K562 (cell line): ENCODE measurements around the gene IRF1. TPM values are rescaled to one million over a fixed set of nuclear protein-coding genes. Genes with fewer than 3 reads are reported as not detected.

Experiments
- ATF7 ChIP-seq: fragments of 450-650 bp; IDR thresholded peaks from 2 replicates; pipeline ENCODE4 v1.7.1; 2014; ENCODE audit warnings: mild to moderate bottlenecking, moderate library complexity
- CBX8 ChIP-seq: fragments of 200-600 bp; sonication (generic); IDR thresholded peaks from 2 replicates; pipeline ENCODE4 v1.6.1; 2012; ENCODE audit warnings: borderline replicate concordance, mixed run types, low read depth, mild to moderate bottlenecking, moderate library complexity, mixed read lengths, low read length, control low read depth, inconsistent platforms; ENCODE audit not compliant: poor library complexity, severe bottlenecking; ENCODE audit errors: extremely low read depth
- DIDO1 ChIP-seq: fragments of 450-650 bp; IDR thresholded peaks from 2 replicates; pipeline ENCODE4 v1.6.1; 2016; ENCODE audit warnings: low read depth, missing biosample characterization, missing genetic modification characterization
- ELF2 ChIP-seq: fragments of 250-450 bp; sonication (Bioruptor Pico); IDR thresholded peaks from 2 replicates; pipeline ENCODE4 v1.5.0; 2021; ENCODE audit warnings: mild to moderate bottlenecking
- ETV6 ChIP-seq, 3 experiments: fragments of 150-350 bp in 1 of 3; sonication (generic) in 1 of 3; formaldehyde crosslinking in 1 of 3; IDR thresholded peaks; 2 replicates each; pipeline versions ENCODE4 v1.6.1 to v1.8.0; 2014 to 2022; ENCODE audit warnings: borderline replicate concordance in 2 of 3, low read depth in 2 of 3, antibody characterized with exemption in 1 of 3, low read length in 1 of 3, mild to moderate bottlenecking in 1 of 3, missing genetic modification reagents in 1 of 3
- PHF20 ChIP-seq: fragments of 450-650 bp; IDR thresholded peaks from 2 replicates; pipeline ENCODE4 v1.6.1; 2018; ENCODE audit not compliant: partially characterized antibody
- RBM14 ChIP-seq: fragments of 200-400 bp; formaldehyde crosslinking; IDR thresholded peaks from 2 replicates; pipeline ENCODE4 v1.6.1; 2018; ENCODE audit warnings: low read depth, mild to moderate bottlenecking, low read length, moderate library complexity, borderline replicate concordance; ENCODE audit not compliant: insufficient read depth
- ZNF41 ChIP-seq: fragments of 250-450 bp; sonication (Bioruptor Pico); conservative IDR thresholded peaks from 2 replicates; pipeline ENCODE4 v1.4.0; 2020; ENCODE audit warnings: mild to moderate bottlenecking
- ZNF583 ChIP-seq: fragments of 250-450 bp; sonication (Bioruptor Pico); IDR thresholded peaks from 2 replicates; pipeline ENCODE4 v1.4.0; 2020
- polyA plus RNA-seq, 8 experiments: library from polyadenylated mRNA; depleted of rRNA in 4 of 8; stranded (reverse) in 5 of 8; unstranded in 3 of 8; fragments of >200 nt; fragmentation: Nextera tagmentation in 2 of 8; fragmentation: Illumina TruSeq in 1 of 8; extraction: Ambion mirVana in 2 of 8; extraction: Trizol in 1 of 8; gene quantifications; 2 replicates each; pipeline versions ENCODE4 v1.2.1 to v1.2.3, GENCODE V29; 2011 to 2014; ENCODE audit warnings: inconsistent platforms in 1 of 8, missing spikeins in 1 of 8
- total RNA-seq, 7 experiments: library from RNA; depleted of rRNA in 6 of 7; stranded (reverse); fragments of >200 nt in 6 of 7; fragmentation: Illumina TruSeq in 2 of 7; extraction: Trizol in 2 of 7; gene quantifications; 2 replicates each; pipeline versions ENCODE4 v1.2.1 to v1.2.3, GENCODE V29; 2011 to 2021; ENCODE audit warnings: low replicate concordance in 1 of 7
- TF ChIP-seq, protein P1 (sequence below), 2 experiments: fragments of 150-350 bp in 1 of 2; IDR thresholded peaks; 2 replicates each; pipeline ENCODE4 v1.6.1; 2012 to 2016; ENCODE audit warnings: low read depth in 2 of 2, low read length in 2 of 2, mild to moderate bottlenecking in 1 of 2, moderate library complexity in 1 of 2
- TF ChIP-seq, protein P2 (sequence below): conservative IDR thresholded peaks from 2 replicates; pipeline ENCODE4 v1.6.1; 2011; ENCODE audit warnings: low read depth, mild to moderate bottlenecking, low read length; ENCODE audit not compliant: control insufficient read depth
- TF ChIP-seq, protein P3 (sequence below): fragments of 450-650 bp; IDR thresholded peaks from 2 replicates; pipeline ENCODE4 v1.6.1; 2016; ENCODE audit warnings: low read depth

The IRF1 gene
- total and polyA plus RNA-seq, 9 of the 15 experiments (the other 6 are each of a cell fraction or from before 2014, with no cell fraction given) = 1.1 to 12.3 (median 5.9) TPM

DNA sequence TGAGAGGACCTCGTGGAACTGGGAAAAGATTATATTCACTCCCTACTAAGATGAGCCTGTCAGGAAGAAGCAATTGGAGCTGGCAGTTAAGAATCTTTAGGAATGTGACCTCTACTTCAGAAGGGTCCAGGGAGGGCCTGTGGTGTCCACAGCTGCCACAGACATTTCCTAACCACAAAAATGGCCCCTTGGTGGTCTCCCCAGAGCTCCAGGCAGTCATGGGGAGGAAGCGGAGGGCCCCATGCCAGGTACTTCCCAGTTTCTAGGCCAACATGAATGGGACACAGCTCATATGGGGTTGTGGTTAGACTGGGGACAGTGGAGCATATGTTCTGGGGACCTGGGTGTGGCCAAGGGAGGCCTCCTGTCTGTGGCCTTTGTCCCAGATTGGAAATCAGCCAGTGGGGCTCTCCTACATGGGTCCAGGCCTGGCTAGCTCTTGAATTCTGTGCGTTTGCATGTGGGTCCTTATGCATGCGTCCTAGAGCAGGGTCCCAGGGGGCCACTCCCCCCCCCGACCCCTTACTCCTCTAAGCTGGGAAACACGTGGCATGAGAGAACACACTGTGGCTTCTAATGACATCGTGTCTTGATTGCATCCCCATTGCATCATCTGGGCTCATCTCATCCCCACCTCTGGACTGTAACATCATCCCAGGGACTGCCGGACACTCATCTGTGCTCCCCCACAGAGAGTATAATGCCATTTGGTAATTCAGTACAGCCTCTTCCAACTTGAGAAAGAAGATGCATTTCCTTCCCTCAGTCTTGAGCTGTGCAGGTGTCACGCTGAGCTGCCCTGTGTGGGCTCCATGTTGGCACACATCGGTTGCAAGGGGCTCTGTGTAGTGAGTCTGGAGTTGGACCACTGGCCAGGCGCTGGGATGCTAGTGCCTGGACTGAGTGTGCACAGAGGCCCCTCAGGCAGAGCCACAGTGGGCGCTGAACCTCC, 31.3 kb downstream of the IRF1 start (continued):
- TF ChIP-seq, protein P1, sequence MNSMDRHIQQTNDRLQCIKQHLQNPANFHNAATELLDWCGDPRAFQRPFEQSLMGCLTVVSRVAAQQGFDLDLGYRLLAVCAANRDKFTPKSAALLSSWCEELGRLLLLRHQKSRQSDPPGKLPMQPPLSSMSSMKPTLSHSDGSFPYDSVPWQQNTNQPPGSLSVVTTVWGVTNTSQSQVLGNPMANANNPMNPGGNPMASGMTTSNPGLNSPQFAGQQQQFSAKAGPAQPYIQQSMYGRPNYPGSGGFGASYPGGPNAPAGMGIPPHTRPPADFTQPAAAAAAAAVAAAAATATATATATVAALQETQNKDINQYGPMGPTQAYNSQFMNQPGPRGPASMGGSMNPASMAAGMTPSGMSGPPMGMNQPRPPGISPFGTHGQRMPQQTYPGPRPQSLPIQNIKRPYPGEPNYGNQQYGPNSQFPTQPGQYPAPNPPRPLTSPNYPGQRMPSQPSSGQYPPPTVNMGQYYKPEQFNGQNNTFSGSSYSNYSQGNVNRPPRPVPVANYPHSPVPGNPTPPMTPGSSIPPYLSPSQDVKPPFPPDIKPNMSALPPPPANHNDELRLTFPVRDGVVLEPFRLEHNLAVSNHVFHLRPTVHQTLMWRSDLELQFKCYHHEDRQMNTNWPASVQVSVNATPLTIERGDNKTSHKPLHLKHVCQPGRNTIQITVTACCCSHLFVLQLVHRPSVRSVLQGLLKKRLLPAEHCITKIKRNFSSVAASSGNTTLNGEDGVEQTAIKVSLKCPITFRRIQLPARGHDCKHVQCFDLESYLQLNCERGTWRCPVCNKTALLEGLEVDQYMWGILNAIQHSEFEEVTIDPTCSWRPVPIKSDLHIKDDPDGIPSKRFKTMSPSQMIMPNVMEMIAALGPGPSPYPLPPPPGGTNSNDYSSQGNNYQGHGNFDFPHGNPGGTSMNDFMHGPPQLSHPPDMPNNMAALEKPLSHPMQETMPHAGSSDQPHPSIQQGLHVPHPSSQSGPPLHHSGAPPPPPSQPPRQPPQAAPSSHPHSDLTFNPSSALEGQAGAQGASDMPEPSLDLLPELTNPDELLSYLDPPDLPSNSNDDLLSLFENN (IDR thresholded peaks at IDR 0.05; ENCODE audit: low read depth in 2 of 2, low read length in 2 of 2) = no peak
- TF ChIP-seq DIDO1 (tag) (peak; percentile 61), ZNF583 (CRISPR knock-in tag) (peak; percentile 90), RBM14 (no peak), ATF7 (peak; percentile 97), PHF20 (no peak), ETV6 (IDR thresholded peaks at IDR 0.05; ENCODE audit: borderline replicate concordance in 1 of 2, low read depth in 2 of 2, low read length in 1 of 2) (no peak), ETV6 (CRISPR knock-in tag; IDR thresholded peaks at IDR 0.05; ENCODE audit: borderline replicate concordance) (no peak), ZNF41 (CRISPR knock-in tag) (peak; percentile 78), CBX8 (no peak), ELF2 (CRISPR knock-in tag) (peak; percentile 6; the same call in 1 of the 2 replicates)
- TF ChIP-seq, protein P2, sequence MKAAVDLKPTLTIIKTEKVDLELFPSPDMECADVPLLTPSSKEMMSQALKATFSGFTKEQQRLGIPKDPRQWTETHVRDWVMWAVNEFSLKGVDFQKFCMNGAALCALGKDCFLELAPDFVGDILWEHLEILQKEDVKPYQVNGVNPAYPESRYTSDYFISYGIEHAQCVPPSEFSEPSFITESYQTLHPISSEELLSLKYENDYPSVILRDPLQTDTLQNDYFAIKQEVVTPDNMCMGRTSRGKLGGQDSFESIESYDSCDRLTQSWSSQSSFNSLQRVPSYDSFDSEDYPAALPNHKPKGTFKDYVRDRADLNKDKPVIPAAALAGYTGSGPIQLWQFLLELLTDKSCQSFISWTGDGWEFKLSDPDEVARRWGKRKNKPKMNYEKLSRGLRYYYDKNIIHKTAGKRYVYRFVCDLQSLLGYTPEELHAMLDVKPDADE = no peak
- TF ChIP-seq, protein P3, sequence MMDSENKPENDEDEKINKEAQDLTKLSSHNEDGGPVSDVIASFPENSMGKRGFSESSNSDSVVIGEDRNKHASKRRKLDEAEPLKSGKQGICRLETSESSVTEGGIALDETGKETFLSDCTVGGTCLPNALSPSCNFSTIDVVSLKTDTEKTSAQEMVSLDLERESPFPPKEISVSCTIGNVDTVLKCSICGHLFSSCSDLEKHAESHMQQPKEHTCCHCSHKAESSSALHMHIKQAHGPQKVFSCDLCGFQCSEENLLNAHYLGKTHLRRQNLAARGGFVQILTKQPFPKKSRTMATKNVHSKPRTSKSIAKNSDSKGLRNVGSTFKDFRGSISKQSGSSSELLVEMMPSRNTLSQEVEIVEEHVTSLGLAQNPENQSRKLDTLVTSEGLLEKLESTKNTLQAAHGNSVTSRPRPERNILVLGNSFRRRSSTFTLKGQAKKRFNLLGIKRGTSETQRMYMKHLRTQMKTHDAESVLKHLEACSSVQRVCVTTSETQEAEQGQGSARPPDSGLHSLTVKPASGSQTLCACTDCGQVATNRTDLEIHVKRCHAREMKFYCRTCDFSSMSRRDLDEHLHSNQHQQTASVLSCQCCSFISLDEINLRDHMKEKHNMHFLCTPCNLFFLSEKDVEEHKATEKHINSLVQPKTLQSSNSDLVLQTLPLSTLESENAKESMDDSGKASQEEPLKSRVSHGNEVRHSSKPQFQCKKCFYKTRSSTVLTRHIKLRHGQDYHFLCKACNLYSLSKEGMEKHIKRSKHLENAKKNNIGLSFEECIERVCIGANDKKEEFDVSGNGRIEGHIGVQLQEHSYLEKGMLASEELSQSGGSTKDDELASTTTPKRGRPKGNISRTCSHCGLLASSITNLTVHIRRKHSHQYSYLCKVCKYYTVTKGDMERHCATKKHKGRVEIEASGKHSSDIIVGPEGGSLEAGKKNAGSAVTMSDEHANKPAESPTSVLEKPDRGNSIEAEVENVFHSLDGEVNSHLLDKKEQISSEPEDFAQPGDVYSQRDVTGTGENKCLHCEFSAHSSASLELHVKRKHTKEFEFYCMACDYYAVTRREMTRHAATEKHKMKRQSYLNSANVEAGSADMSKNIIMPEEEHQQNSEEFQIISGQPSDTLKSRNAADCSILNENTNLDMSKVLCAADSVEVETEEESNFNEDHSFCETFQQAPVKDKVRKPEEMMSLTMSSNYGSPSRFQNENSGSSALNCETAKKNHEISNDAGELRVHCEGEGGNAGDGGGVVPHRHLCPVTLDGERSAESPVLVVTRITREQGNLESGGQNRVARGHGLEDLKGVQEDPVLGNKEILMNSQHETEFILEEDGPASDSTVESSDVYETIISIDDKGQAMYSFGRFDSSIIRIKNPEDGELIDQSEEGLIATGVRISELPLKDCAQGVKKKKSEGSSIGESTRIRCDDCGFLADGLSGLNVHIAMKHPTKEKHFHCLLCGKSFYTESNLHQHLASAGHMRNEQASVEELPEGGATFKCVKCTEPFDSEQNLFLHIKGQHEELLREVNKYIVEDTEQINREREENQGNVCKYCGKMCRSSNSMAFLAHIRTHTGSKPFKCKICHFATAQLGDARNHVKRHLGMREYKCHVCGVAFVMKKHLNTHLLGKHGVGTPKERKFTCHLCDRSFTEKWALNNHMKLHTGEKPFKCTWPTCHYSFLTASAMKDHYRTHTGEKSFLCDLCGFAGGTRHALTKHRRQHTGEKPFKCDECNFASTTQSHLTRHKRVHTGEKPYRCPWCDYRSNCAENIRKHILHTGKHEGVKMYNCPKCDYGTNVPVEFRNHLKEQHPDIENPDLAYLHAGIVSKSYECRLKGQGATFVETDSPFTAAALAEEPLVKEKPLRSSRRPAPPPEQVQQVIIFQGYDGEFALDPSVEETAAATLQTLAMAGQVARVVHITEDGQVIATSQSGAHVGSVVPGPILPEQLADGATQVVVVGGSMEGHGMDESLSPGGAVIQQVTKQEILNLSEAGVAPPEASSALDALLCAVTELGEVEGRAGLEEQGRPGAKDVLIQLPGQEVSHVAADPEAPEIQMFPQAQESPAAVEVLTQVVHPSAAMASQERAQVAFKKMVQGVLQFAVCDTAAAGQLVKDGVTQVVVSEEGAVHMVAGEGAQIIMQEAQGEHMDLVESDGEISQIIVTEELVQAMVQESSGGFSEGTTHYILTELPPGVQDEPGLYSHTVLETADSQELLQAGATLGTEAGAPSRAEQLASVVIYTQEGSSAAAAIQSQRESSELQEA = no peak
